GM18520 (cell line): ENCODE results near the gene LOXL4.
"Not testable (repeated sequence)": the region's sequence is repeated elsewhere in the genome, so short reads cannot be mapped to it uniquely, and the experiment has no call there.

Experiments used
- ATAC-seq: cut with Tn5 transposase; IDR thresholded peaks from one replicate; pipeline ENCODE4 v1.9.1; 2021; ENCODE audit not compliant: unreplicated experiment

LOXL4 gene

GRCh38 chr10:98246911-98247805 is 20.8 kb downstream of the LOXL4 start:
- no peak for ATAC-seq

GRCh38 chr10:98244586-98244985 is 23.4 kb downstream of the LOXL4 start:
- no peak for ATAC-seq

GRCh38 chr10:98244141-98244540 is 23.9 kb downstream of the LOXL4 start:
- no peak for ATAC-seq

- ATAC-seq, result no peak
Measured at GRCh38 chr10:98242823-98243222, 25.2 kb downstream of the LOXL4 start.

GRCh38 chr10:98240524-98240923 is 27.5 kb downstream of the LOXL4 start:
- no peak for ATAC-seq

- no peak for ATAC-seq
Measured at GRCh38 chr10:98238391-98238790, 29.6 kb downstream of the LOXL4 start.

- ATAC-seq, result no peak
Measured at GRCh38 chr10:98236862-98237261, 31.1 kb downstream of the LOXL4 start.

GRCh38 chr10:98235846-98236245 is 32.1 kb downstream of the LOXL4 start:
- no peak for ATAC-seq

- ATAC-seq, result no peak
Measured at GRCh38 chr10:98231417-98231816, 36.6 kb downstream of the LOXL4 start.

- not testable (repeated sequence) for ATAC-seq
Measured at GRCh38 chr10:98228266-98228665, 39.7 kb downstream of the LOXL4 start.

- not testable (repeated sequence) for ATAC-seq
Measured at GRCh38 chr10:98227713-98228112, 40.3 kb downstream of the LOXL4 start.

GRCh38 chr10:98226508-98227144 is 41.4 kb downstream of the LOXL4 start:
- ATAC-seq, result no peak

- no peak for ATAC-seq
Measured at GRCh38 chr10:98224996-98225395, 43.0 kb downstream of the LOXL4 start.

GRCh38 chr10:98224509-98224908 is 43.5 kb downstream of the LOXL4 start:
- ATAC-seq, result no peak

GRCh38 chr10:98223874-98224273 is 44.1 kb downstream of the LOXL4 start:
- ATAC-seq, result no peak

GRCh38 chr10:98217801-98218200 is 50.2 kb downstream of the LOXL4 start:
- ATAC-seq, result no peak

- no peak for ATAC-seq
Measured at GRCh38 chr10:98215373-98215772, 52.6 kb downstream of the LOXL4 start.

GRCh38 chr10:98213740-98214139 is 54.3 kb downstream of the LOXL4 start:
- ATAC-seq, result no peak

GRCh38 chr10:98212196-98212595 is 55.8 kb downstream of the LOXL4 start:
- no peak for ATAC-seq

GRCh38 chr10:98209441-98209840 is 58.6 kb downstream of the LOXL4 start:
- ATAC-seq, result no peak

GRCh38 chr10:98208925-98209324 is 59.1 kb downstream of the LOXL4 start:
- no peak for ATAC-seq

GRCh38 chr10:98205351-98205750 is 62.6 kb downstream of the LOXL4 start:
- no peak for ATAC-seq
